Measurements from ENCODE around the gene LRMDA. TPM values are rescaled to one million over a fixed set of nuclear protein-coding genes. Genes with fewer than 3 reads are reported as not detected.
"Not testable (repeated sequence)": the region's sequence is repeated elsewhere in the genome, so short reads cannot be mapped to it uniquely, and the experiment has no call there.

The LRMDA gene
- total RNA-seq, 4 donors from 2014 or later, result 1.4 to 23.1 (median 3.6) TPM

- Histone ChIP-seq H3K36me3 (no peaks in the 10 kb centered on the region), H3K9me3 (no peaks in the 10 kb centered on the region), H3K27ac (no peak overlapping the region), H3K4me3 (no peak overlapping the region), H3K27me3 (no peaks in the 10 kb centered on the region), H3K4me1 (no peaks in the 10 kb centered on the region)
- TF ChIP-seq CTCF (IDR thresholded peaks at IDR 0.05) (no peak), POLR2A (IDR thresholded peaks at IDR 0.05) (no peak)
- DNase-seq, result no peak
Measured at GRCh38 chr10:76509446-76509845, 1078.0 kb downstream of the LRMDA start.

- DNase-seq, result no peak
- Histone ChIP-seq H3K9me3 (no peaks in the 10 kb centered on the region), H3K27me3 (no peaks in the 10 kb centered on the region), H3K4me1 (no peaks in the 10 kb centered on the region), H3K4me3 (no peak overlapping the region), H3K36me3 (no peaks in the 10 kb centered on the region), H3K27ac (no peak overlapping the region)
- TF ChIP-seq POLR2A (IDR thresholded peaks at IDR 0.05), result no peak
- no peak for TF ChIP-seq CTCF (IDR thresholded peaks at IDR 0.05)
Measured at GRCh38 chr10:76514321-76514720, 1082.9 kb downstream of the LRMDA start.

- Histone ChIP-seq H3K27ac (no peak overlapping the region), H3K4me3 (no peak overlapping the region), H3K27me3 (no peaks in the 10 kb centered on the region), H3K36me3 (no peaks in the 10 kb centered on the region), H3K4me1 (no peaks in the 10 kb centered on the region), H3K9me3 (no peaks in the 10 kb centered on the region)
- no peak for DNase-seq
- TF ChIP-seq POLR2A (IDR thresholded peaks at IDR 0.05) (no peak), CTCF (IDR thresholded peaks at IDR 0.05) (no peak)
Measured at GRCh38 chr10:76514869-76515268, 1083.4 kb downstream of the LRMDA start.

GRCh38 chr10:76522547-76522946 lies 1091.1 kb downstream of the LRMDA start:
- no peaks in the 10 kb centered on the region for H3K36me3 ChIP-seq
- no peak for DNase-seq
- H3K4me3 ChIP-seq, result no peak overlapping the region
- H3K9me3 ChIP-seq, result no peaks in the 10 kb centered on the region
- H3K4me1 ChIP-seq, result no peaks in the 10 kb centered on the region
- no peak overlapping the region for H3K27ac ChIP-seq
- H3K27me3 ChIP-seq, result no peaks in the 10 kb centered on the region
- TF ChIP-seq CTCF (IDR thresholded peaks at IDR 0.05), result no peak
- TF ChIP-seq POLR2A (IDR thresholded peaks at IDR 0.05), result no peak

GRCh38 chr10:76523246-76523645 lies 1091.8 kb downstream of the LRMDA start:
- TF ChIP-seq POLR2A (IDR thresholded peaks at IDR 0.05) (no peak), CTCF (IDR thresholded peaks at IDR 0.05) (no peak)
- Histone ChIP-seq H3K4me1 (no peaks in the 10 kb centered on the region), H3K27ac (no peak overlapping the region), H3K27me3 (no peaks in the 10 kb centered on the region), H3K4me3 (no peak overlapping the region), H3K36me3 (no peaks in the 10 kb centered on the region), H3K9me3 (no peaks in the 10 kb centered on the region)
- no peak for DNase-seq

GRCh38 chr10:76523791-76524351 lies 1092.4 kb downstream of the LRMDA start:
- no peak overlapping the region for H3K4me3 ChIP-seq
- H3K27ac ChIP-seq, result no peak overlapping the region
- TF ChIP-seq CTCF (IDR thresholded peaks at IDR 0.05), result no peak
- no peak for TF ChIP-seq POLR2A (IDR thresholded peaks at IDR 0.05)
- H3K36me3 ChIP-seq, result no peaks in the 10 kb centered on the region
- no peaks in the 10 kb centered on the region for H3K9me3 ChIP-seq
- H3K27me3 ChIP-seq, result no peaks in the 10 kb centered on the region
- no peak for DNase-seq
- H3K4me1 ChIP-seq, result no peaks in the 10 kb centered on the region

- DNase-seq, H3K36me3 ChIP-seq: not testable (repeated sequence)
Measured at GRCh38 chr10:76526833-76527232, 1095.4 kb downstream of the LRMDA start.

More at GRCh38 chr10:76526833-76527232, 1095.4 kb downstream of the LRMDA start:
- H3K9me3 ChIP-seq, H3K4me1 ChIP-seq, H3K4me3 ChIP-seq, H3K27me3 ChIP-seq, H3K27ac ChIP-seq: not testable (repeated sequence)
